ENCODE measurements around the gene HMGN2. TPM values are rescaled to one million over a fixed set of nuclear protein-coding genes. Genes with fewer than 3 reads are reported as not detected.

The HMGN2 gene
- total RNA-seq, 4 donors from 2014 or later = 46.1 to 489 (median 201) TPM

- Histone ChIP-seq H3K4me1 (peaks cover 3 to 10% of the 10 kb centered on the region in 2 donors), H3K36me3 (no peaks in the 10 kb centered on the region), H3K27ac (no peak overlapping the region), H3K9me3 (no peaks in the 10 kb centered on the region), H3K4me3 (no peak overlapping the region), H3K27me3 (no peaks in the 10 kb centered on the region)
- TF ChIP-seq POLR2A (IDR thresholded peaks at IDR 0.05) (no peak), CTCF (IDR thresholded peaks at IDR 0.05) (no peak)
- intact Hi-C loops (cut with DNase I; ENCODE audit: low total_unique reads) = no loop called here
- DNase-seq = no peak
These were observed 1.3 kb upstream of the HMGN2 start for GRCh38 chr1:26470878-26471497.

GRCh38 chr1:26471498-26472319 is 531 bp upstream of the HMGN2 start:
- TF ChIP-seq CTCF (IDR thresholded peaks at IDR 0.05) (no peak), POLR2A (IDR thresholded peaks at IDR 0.05) (no peak)
- Histone ChIP-seq H3K27me3 (no peaks in the 10 kb centered on the region), H3K4me1 (peaks cover 3 to 10% of the 10 kb centered on the region in 2 donors), H3K27ac (peak overlapping the region; percentile 100), H3K9me3 (no peaks in the 10 kb centered on the region), H3K36me3 (no peaks in the 10 kb centered on the region), H3K4me3 (peak overlapping the region; percentile 84 to 100)
- intact Hi-C loops (cut with DNase I; ENCODE audit: low total_unique reads) = no loop called here
- DNase-seq = peak; percentile 29 to 43

GRCh38 chr1:26472901-26473845 is 933 bp downstream of the HMGN2 start:
- Histone ChIP-seq H3K36me3 (no peaks in the 10 kb centered on the region), H3K27me3 (no peaks in the 10 kb centered on the region), H3K27ac (peak overlapping the region; percentile 100), H3K9me3 (no peaks in the 10 kb centered on the region), H3K4me1 (peaks cover 3 to 10% of the 10 kb centered on the region in 2 donors), H3K4me3 (peak overlapping the region; percentile 84 to 100)
- peak; percentile 95 to 97 for DNase-seq
- intact Hi-C loops (cut with DNase I; ENCODE audit: low total_unique reads) = no loop called here
- TF ChIP-seq CTCF (IDR thresholded peaks at IDR 0.05) (peak in 1 of 4 experiments; percentile 26), POLR2A (IDR thresholded peaks at IDR 0.05) (peak; percentile 72 to 80)

GRCh38 chr1:26474818-26475217 is 2.6 kb downstream of the HMGN2 start:
- H3K9me3 ChIP-seq = no peaks in the 10 kb centered on the region
- no peak overlapping the region for H3K27ac ChIP-seq
- intact Hi-C loops (cut with DNase I; ENCODE audit: low total_unique reads) = no loop called here
- no peak for DNase-seq
- H3K27me3 ChIP-seq = no peaks in the 10 kb centered on the region
- peaks cover 3 to 10% of the 10 kb centered on the region in 2 donors for H3K4me1 ChIP-seq
- H3K4me3 ChIP-seq = no peak overlapping the region
- TF ChIP-seq CTCF (IDR thresholded peaks at IDR 0.05) (no peak), POLR2A (IDR thresholded peaks at IDR 0.05) (no peak)
- no peaks in the 10 kb centered on the region for H3K36me3 ChIP-seq

Measured in uterus (tissue), 4 donors.